Measurements from ENCODE around the gene KIF5B.
"Not testable (repeated sequence)": the region's sequence is repeated elsewhere in the genome, so short reads cannot be mapped to it uniquely, and the experiment has no call there.

The KIF5B gene

GRCh38 chr10:32057036-32057372 lies 779 bp upstream of the KIF5B start:
- no peak for DNase-seq

GRCh38 chr10:32055478-32056135 lies 618 bp downstream of the KIF5B start:
- DNase-seq = peak; percentile 58

- no peak for DNase-seq
Measured at GRCh38 chr10:32054094-32054493, 2.1 kb downstream of the KIF5B start.

GRCh38 chr10:32053392-32053791 lies 2.8 kb downstream of the KIF5B start:
- not testable (repeated sequence) for DNase-seq

GRCh38 chr10:32051926-32052325 lies 4.3 kb downstream of the KIF5B start:
- no peak for DNase-seq

- DNase-seq = no peak
Measured at GRCh38 chr10:32050177-32050576, 6.0 kb downstream of the KIF5B start.

GRCh38 chr10:32049113-32049512 lies 7.1 kb downstream of the KIF5B start:
- no peak for DNase-seq

- no peak for DNase-seq
Measured at GRCh38 chr10:32048282-32048681, 7.9 kb downstream of the KIF5B start.

- no peak for DNase-seq
Measured at GRCh38 chr10:32047881-32048280, 8.3 kb downstream of the KIF5B start.

GRCh38 chr10:32046151-32046550 lies 10.1 kb downstream of the KIF5B start:
- no peak for DNase-seq

GRCh38 chr10:32042730-32043129 lies 13.5 kb downstream of the KIF5B start:
- not testable (repeated sequence) for DNase-seq

GRCh38 chr10:32041290-32042028 lies 14.8 kb downstream of the KIF5B start:
- no peak for DNase-seq

GRCh38 chr10:32039734-32040133 lies 16.5 kb downstream of the KIF5B start:
- no peak for DNase-seq

- DNase-seq = no peak
Measured at GRCh38 chr10:32038777-32039176, 17.4 kb downstream of the KIF5B start.

- no peak for DNase-seq
Measured at GRCh38 chr10:32036922-32037321, 19.3 kb downstream of the KIF5B start.

- DNase-seq = no peak
Measured at GRCh38 chr10:32035038-32035437, 21.2 kb downstream of the KIF5B start.

- DNase-seq = no peak
Measured at GRCh38 chr10:32033171-32033570, 23.1 kb downstream of the KIF5B start.

GRCh38 chr10:32031920-32032319 lies 24.3 kb downstream of the KIF5B start:
- no peak for DNase-seq

- no peak for DNase-seq
Measured at GRCh38 chr10:32031424-32031823, 24.8 kb downstream of the KIF5B start.

- DNase-seq = no peak
Measured at GRCh38 chr10:32028710-32029109, 27.5 kb downstream of the KIF5B start.

GRCh38 chr10:32023264-32023663 lies 33.0 kb downstream of the KIF5B start:
- no peak for DNase-seq

- no peak for DNase-seq
Measured at GRCh38 chr10:32017044-32017443, 39.2 kb downstream of the KIF5B start.

GRCh38 chr10:32015386-32015785 lies 40.8 kb downstream of the KIF5B start:
- DNase-seq = no peak

- no peak for DNase-seq
Measured at GRCh38 chr10:32007026-32007425, 49.2 kb downstream of the KIF5B start.

- DNase-seq = peak; percentile 28
Measured at GRCh38 chr10:32005050-32005449, 51.2 kb downstream of the KIF5B start.

All from stimulated activated CD4-positive, alpha-beta T cell treated with anti-CD3 and anti-CD28 coated beads, Interleukin-4, amount 100 ng/mL, for 24 hours (primary cell).